Measurements from ENCODE around the gene PLPPR5. TPM values are rescaled to one million over a fixed set of nuclear protein-coding genes. Genes with fewer than 3 reads are reported as not detected.
"Not testable (repeated sequence)": the region's sequence is repeated elsewhere in the genome, so short reads cannot be mapped to it uniquely, and the experiment has no call there.

PLPPR5 gene, protein sequence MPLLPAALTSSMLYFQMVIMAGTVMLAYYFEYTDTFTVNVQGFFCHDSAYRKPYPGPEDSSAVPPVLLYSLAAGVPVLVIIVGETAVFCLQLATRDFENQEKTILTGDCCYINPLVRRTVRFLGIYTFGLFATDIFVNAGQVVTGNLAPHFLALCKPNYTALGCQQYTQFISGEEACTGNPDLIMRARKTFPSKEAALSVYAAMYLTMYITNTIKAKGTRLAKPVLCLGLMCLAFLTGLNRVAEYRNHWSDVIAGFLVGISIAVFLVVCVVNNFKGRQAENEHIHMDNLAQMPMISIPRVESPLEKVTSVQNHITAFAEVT
- total RNA-seq (2014; rRNA removed; shearing (Covaris generic)) = 7.1 and 13.6 TPM in 2 replicates

DNA sequence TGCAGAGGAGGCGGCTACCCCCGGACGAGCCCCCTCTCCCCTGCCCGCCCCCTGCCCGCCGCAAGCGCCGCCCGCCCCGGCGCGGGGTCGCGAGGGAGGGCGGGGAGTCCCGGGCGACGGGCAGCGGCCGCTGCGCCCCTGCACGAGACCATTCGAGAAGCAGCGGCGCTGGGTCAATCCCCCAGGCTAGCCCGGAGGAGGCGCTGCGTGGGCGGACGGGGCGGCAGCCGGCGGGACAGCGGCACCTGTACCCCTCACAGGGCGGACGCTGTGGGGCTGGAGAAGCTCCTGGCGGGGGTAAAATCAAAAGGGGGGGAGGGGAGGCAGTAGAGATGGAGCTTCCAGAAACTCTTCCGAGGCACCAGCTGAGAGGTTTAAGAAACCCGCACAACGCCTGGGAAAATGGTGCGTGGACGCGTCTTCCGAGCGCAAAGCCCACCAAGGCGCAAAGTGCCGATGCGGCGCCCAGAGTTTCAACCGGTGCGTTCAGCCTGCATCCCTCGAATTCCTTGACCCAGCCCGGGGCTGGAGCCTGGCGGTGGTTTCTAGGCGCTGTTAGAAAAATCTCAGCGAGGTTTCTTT lies at the start of gene PLPPR5:
Gene PLPPR5, minus strand, starts transcription at position 1 of the 582 bp plus-strand sequence. CDS start 190 bp downstream, outside the sequence.
- DNase-seq (ENCODE audit: low spot score) = no peak
- in situ Hi-C loops (cut with HindIII; ENCODE audit: low sequenced_read_pairs) = no loop called here

DNA sequence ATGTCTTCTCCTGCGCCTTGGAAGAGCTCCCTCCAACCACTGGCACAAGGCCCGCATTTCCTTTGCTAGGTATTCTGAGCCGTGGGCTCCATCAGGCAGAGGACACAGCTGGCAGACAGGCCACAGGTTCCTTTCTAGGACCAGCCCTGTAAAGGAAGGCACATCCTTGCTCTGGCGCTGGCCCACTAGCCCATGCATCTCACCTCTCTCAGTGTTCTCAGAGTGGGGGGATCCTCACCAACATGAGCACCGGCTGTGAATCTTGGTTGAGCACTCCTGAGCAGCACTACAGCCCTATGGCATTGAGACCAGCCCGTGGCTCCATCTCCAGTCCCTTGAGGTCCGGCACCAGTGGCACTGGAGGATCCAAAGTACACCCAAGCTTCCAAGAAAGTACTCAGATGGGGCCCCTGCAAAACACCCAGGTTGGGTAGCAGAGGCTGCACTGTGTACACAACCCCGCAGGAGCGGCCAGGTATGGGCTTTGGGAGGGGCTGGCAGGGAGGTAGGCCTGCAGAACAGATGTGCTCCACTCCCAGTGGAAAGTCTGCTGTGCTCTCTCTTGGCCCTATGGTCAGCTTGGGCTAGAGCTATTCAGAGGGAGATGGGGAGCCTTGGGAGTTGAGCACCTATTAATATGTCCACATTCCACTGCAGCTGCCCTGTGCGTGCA lies 47.1 kb upstream of the PLPPR5 start:
- in situ Hi-C loops (cut with HindIII; ENCODE audit: low sequenced_read_pairs) = no loop called here
- DNase-seq (ENCODE audit: low spot score) = no peak

GRCh38 chr1:99049745-99050144 lies 45.1 kb upstream of the PLPPR5 start:
- no peak for DNase-seq (ENCODE audit: low spot score)
- in situ Hi-C loops (cut with HindIII; ENCODE audit: low sequenced_read_pairs) = no loop called here

DNA sequence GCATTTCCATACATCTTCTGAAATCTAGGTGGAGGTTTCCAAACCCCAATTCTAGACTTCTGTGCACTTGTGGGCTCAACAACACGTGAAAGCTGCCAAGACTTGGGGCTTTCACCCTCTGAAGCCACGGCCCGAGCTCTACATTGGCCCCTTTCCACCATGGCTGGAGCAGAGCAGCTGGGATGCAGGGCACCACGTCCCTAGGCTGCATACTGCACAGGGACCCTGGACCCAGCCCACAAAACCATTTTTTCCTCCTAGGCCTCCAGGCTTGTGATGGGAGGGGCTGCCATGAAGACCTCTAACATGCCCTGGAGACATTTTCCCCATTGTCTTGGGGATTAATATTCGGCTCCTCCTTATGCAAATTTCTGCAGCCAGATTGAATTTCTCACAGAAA lies 32.1 kb upstream of the PLPPR5 start:
- in situ Hi-C loops (cut with HindIII; ENCODE audit: low sequenced_read_pairs); DNase-seq (ENCODE audit: low spot score): not testable (repeated sequence)

DNA sequence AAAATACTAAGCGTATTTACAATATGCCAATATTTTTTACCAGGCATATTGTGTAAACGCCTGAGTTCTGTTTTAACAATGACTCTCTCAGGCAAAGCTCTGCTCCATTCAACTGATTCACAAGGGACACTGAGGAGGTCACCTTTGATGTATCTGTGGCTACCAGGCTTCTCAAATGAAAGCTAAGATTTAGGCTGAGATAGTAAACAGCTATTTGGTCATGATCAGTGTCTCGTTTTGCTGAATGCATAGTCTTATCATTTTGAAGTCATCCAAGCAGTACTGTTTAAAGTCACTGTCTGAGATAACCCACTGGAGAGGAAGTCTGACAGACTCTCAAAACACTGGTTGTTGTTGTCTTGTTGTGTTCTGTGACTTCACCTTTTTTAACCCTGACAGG lies 13.7 kb upstream of the PLPPR5 start:
- no peak for DNase-seq (ENCODE audit: low spot score)
- in situ Hi-C loops (cut with HindIII; ENCODE audit: low sequenced_read_pairs) = no loop called here

- no peak for DNase-seq (ENCODE audit: low spot score)
- in situ Hi-C loops (cut with HindIII; ENCODE audit: low sequenced_read_pairs) = no loop called here
Observed at GRCh38 chr1:99017655-99018054, 13.0 kb upstream of the PLPPR5 start.

DNA sequence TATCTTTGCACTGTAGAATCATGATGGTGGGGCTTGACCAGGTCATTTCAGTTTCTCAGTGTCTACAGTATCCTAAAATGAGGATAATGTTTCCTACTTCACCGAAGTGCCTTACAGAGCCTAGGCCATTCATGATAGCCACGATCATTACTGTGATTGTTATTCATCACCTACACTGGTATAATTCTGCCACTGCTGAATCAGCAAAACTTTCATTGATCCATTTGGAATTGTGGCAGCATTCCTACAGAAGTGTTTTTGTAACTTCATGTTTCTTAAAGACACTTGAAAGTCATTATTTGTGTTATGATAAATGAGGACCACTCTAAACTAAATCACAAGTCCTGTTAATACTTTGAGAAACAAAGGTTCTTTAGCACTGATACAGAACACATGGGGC lies 6.0 kb upstream of the PLPPR5 start:
- in situ Hi-C loops (cut with HindIII; ENCODE audit: low sequenced_read_pairs) = no loop called here
- DNase-seq (ENCODE audit: low spot score) = no peak

GRCh38 chr1:99007366-99007765 lies 2.7 kb upstream of the PLPPR5 start:
- in situ Hi-C loops (cut with HindIII; ENCODE audit: low sequenced_read_pairs) = no loop called here

GRCh38 chr1:99005537-99005942 lies 879 bp upstream of the PLPPR5 start:
- DNase-seq (ENCODE audit: low spot score) = no peak
- in situ Hi-C loops (cut with HindIII; ENCODE audit: low sequenced_read_pairs) = no loop called here

More at GRCh38 chr1:99007366-99007765, 2.7 kb upstream of the PLPPR5 start:
- no peak for DNase-seq (ENCODE audit: low spot score)

GRCh38 chr1:99004254-99004860 lies 304 bp downstream of the PLPPR5 start:
- in situ Hi-C loops (cut with HindIII; ENCODE audit: low sequenced_read_pairs) = no loop called here
- DNase-seq (ENCODE audit: low spot score) = no peak

DNA sequence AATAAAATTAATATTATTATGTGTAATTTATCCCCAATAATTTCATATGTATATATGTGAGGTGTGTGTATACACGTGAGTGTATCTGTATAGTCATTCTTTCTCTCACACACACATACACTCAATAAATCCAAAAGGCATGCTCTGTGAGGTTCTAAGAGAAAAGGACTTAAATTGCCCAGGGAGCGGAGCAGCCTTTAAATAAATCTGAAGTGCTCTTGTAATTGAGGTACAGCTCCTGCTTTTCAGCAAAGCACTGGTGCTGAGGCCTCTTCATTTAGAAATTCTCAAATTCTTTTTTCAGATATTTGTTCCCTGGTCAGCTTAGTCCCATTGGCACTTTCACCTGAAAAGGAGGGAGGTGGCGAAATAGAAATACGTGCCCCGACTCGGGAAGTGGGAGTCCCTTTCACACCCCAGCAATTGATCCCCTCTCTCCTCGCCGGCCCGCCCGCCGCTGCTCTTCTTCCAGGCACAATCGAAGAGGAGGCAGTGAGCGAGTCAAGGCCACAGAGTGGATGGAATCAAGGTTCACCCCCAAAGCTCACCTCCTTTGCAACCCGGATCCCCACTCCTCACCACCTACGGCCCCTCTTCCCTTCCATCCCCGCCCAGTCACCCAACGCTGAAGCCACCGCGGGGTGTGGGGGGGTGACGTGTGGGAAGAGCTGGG lies 944 bp downstream of the PLPPR5 start:
- in situ Hi-C loops (cut with HindIII; ENCODE audit: low sequenced_read_pairs) = no loop called here
- no peak for DNase-seq (ENCODE audit: low spot score)

DNA sequence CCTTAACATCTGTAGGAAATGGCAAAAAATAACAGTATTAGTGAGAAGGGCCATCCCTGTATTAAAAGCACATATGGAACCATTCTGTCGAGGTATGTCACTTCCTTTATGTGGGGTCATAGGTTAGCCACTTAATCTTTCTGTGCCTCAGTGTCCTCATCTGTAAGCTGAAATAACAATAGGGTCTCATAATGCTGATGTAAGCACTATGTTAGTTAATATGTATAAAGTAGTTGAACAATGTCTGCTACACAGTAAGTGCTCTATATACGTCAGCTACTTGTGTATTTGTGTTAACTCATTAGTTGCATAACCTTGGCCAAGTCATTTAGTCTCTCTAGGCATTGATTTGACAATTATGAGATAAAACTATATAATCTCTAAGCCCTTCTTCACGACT lies 11.8 kb downstream of the PLPPR5 start:
- in situ Hi-C loops (cut with HindIII; ENCODE audit: low sequenced_read_pairs) = no loop called here

DNA sequence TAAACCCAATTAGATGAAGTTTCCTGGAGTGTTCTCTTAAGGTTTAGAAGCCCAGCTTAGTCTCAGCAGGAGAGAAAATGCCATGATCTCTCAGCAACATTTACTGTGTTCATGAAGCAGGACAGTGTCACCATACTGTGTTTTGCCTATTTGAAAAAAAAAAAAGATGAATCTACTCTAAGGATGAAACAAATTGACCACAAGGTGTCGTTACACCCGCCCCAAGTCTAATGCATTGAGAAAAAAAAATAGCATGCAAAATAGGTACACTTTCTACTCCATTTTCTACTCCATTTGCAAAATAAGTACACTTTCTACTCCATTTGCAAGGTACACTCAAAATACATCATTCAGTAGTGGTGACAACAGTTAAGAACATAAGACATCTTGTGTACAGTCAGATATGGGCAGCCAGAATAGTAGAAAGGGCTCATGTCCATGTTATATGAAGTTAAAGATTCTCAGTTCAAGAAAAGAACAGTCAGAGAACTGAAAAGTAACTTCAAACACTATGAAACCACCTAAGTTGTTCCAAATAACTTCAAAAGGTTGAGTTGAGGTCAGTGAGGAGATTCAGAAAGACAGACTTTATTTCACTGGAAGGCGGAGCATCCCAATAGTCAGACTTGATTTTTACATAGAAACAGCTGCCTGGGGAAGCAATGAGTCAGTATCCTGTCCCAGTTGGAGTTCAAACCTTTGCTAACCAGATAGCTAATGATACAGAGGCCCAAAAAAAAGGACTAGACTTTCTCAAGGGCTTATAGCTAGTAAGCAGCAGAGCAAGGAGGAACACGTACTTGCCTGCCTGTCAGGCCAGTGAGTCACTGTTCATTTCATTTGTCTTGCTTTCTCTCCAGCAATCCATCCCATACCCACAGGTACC lies 13.3 kb downstream of the PLPPR5 start:
- DNase-seq (ENCODE audit: low spot score) = no peak
- in situ Hi-C loops (cut with HindIII; ENCODE audit: low sequenced_read_pairs) = no loop called here

More for the DNA sequence above, 11.8 kb downstream of the PLPPR5 start:
- DNase-seq (ENCODE audit: low spot score) = no peak

GRCh38 chr1:98989556-98989907 lies 15.1 kb downstream of the PLPPR5 start:
- in situ Hi-C loops (cut with HindIII; ENCODE audit: low sequenced_read_pairs) = no loop called here

GRCh38 chr1:98988904-98989555 lies 15.6 kb downstream of the PLPPR5 start:
- in situ Hi-C loops (cut with HindIII; ENCODE audit: low sequenced_read_pairs) = no loop called here
- no peak for DNase-seq (ENCODE audit: low spot score)

More at GRCh38 chr1:98989556-98989907, 15.1 kb downstream of the PLPPR5 start:
- no peak for DNase-seq (ENCODE audit: low spot score)

DNA sequence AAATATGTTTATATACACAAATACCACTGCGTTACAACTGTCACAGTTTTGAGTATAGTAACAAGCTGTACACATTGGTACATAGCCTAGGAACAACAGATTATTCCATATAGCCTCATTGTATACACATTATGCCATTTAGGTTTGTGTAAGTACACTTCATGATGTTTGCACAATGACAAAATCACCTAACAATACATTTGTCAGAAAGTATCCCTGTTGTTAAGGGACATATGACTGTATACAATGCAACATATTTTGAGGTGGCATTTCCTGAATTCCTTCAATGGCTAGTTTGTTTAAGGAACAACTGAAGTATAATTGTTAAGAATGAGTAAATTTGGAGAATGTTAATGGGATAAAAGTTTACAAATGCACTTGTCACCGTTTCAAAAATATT lies 19.0 kb downstream of the PLPPR5 start:
- in situ Hi-C loops (cut with HindIII; ENCODE audit: low sequenced_read_pairs) = no loop called here
- DNase-seq (ENCODE audit: low spot score) = no peak

DNA sequence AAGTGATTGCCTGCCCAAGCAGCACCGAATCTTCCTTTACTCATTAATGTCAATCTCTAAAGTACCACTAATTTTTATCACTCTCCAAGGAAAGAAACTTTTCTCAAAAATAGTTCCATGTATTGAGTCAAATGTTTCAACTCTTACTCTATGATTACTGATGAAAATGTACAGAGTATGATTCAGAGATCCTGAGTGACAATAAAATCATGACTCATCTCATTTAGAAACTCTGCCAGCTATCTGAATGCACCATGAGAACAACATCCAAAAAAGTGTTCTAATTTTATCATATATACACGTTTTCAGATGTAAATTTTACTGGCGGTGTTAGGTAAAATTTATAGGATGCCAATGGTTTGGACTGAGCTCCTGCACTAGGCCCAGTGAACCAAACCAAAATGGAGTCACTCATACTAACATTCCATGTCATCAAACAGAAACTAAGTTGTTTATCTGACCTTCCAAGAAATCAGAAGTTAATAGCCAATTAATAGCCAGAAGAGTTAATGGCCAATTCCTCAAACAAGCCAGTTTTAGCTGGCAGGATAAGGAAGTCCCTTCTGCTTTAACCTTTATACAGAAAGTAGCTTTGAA lies 22.6 kb downstream of the PLPPR5 start:
- DNase-seq (ENCODE audit: low spot score) = no peak
- in situ Hi-C loops (cut with HindIII; ENCODE audit: low sequenced_read_pairs) = no loop called here

- in situ Hi-C loops (cut with HindIII; ENCODE audit: low sequenced_read_pairs) = no loop called here
- no peak for DNase-seq (ENCODE audit: low spot score)
Observed at GRCh38 chr1:98979463-98979862, 25.2 kb downstream of the PLPPR5 start.

Measured in G401 (cell line).